ENCODE results near the gene TSPAN5.

Gene TSPAN5

GRCh38 chr4:98508829-98509598 lies 149.4 kb downstream of the TSPAN5 start:
- Histone ChIP-seq H2AFZ (ENCODE audit: low read length) (peak overlapping the region; percentile 4), H2AK5ac (ENCODE audit: low read depth, low read length) (no peak overlapping the region), H3K4ac (ENCODE audit: low read length) (no peak overlapping the region), H2BK120ac (ENCODE audit: low read depth, low read length) (no peak overlapping the region), H3K9me3 (replicated peaks in 1 of 2; ENCODE audit: control insufficient read depth in 2 of 2, insufficient read depth in 1 of 2, low read depth in 1 of 2, low read length in 2 of 2) (no peaks in the 10 kb centered on the region), H3K79me1 (ENCODE audit: low read depth, low read length) (no peaks in the 10 kb centered on the region), H3K27me3 (ENCODE audit: control insufficient read depth in 3 of 3, insufficient read depth in 3 of 3, low read depth in 1 of 3, low read length in 3 of 3) (no peaks in the 10 kb centered on the region), H3K36me3 (replicated peaks in 1 of 2; ENCODE audit: control insufficient read depth in 2 of 2, insufficient read depth in 2 of 2, low read length in 2 of 2) (no peaks in the 10 kb centered on the region), H3K4me2 (ENCODE audit: insufficient read depth, low read length, poor library complexity, severe bottlenecking) (no peak overlapping the region), H3K14ac (ENCODE audit: low read length) (no peak overlapping the region), H3K4me3 (ENCODE audit: low read length in 2 of 2) (no peak overlapping the region), H3K23ac (ENCODE audit: low read depth, low read length, poor library complexity) (no peak overlapping the region), H2BK15ac (ENCODE audit: low read length) (no peak overlapping the region), H3K27ac (replicated peaks; ENCODE audit: low read length) (no peak overlapping the region), H4K8ac (ENCODE audit: low read depth, low read length) (no peak overlapping the region), H3K4me1 (ENCODE audit: control insufficient read depth in 2 of 2, insufficient read depth in 1 of 2, low read depth in 1 of 2, low read length in 2 of 2) (peaks cover 9 to 12% of the 10 kb centered on the region in 2 donors), H3K9ac (ENCODE audit: low read depth, low read length, poor library complexity) (no peak overlapping the region), H2BK12ac (ENCODE audit: low read length) (no peak overlapping the region), H4K91ac (ENCODE audit: low read depth, low read length, poor library complexity) (no peak overlapping the region), H3K18ac (ENCODE audit: low read length) (no peak overlapping the region), H2BK5ac (ENCODE audit: low read length) (no peak overlapping the region)
- no peak for DNase-seq (ENCODE audit: low spot score)
- no CpG with 5 or more reads among the region's 7 CpGs for WGBS, 2 donors (ENCODE audit: extremely low coverage in 2 of 2, insufficient read length in 2 of 2, insufficient replicate concordance in 1 of 2)

DNA sequence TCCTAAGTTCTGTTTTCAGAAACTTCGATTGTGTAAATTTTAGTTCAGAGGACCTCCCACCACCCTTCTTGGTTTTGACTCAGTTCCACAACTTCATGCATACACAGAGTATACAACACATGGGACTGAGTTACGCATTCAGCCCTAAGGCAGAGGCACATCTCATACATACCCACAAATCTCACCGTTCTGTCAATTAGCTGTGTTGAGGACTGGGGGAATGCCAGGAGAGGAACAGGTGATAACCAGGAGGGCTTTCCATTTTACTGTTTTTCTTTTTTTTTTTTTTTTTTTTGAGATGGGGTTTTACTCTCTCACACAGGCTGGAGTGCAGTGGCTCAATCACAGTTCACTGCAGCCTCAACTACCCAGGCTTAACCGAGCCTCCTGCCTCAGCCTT lies 150.2 kb downstream of the TSPAN5 start:
- H3K79me1 ChIP-seq (ENCODE audit: low read depth, low read length): no peaks in the 10 kb centered on the region
- H2BK12ac ChIP-seq (ENCODE audit: low read length): no peak overlapping the region
- no peak overlapping the region for H2AFZ ChIP-seq (ENCODE audit: low read length)
- H2AK5ac ChIP-seq (ENCODE audit: low read depth, low read length): no peak overlapping the region
- H4K91ac ChIP-seq (ENCODE audit: low read depth, low read length, poor library complexity): no peak overlapping the region
- WGBS, 2 donors (ENCODE audit: extremely low coverage in 2 of 2, insufficient read length in 2 of 2, insufficient replicate concordance in 1 of 2): no CpG with 5 or more reads among the region's 4 CpGs
- no peak overlapping the region for H3K4me3 ChIP-seq (ENCODE audit: low read length in 2 of 2)
- H3K23ac ChIP-seq (ENCODE audit: low read depth, low read length, poor library complexity): no peak overlapping the region
- no peak overlapping the region for H3K4me2 ChIP-seq (ENCODE audit: insufficient read depth, low read length, poor library complexity, severe bottlenecking)
- no peak overlapping the region for H3K9ac ChIP-seq (ENCODE audit: low read depth, low read length, poor library complexity)
- H2BK15ac ChIP-seq (ENCODE audit: low read length): no peak overlapping the region
- H3K27me3 ChIP-seq (ENCODE audit: control insufficient read depth in 3 of 3, insufficient read depth in 3 of 3, low read depth in 1 of 3, low read length in 3 of 3): no peaks in the 10 kb centered on the region
- no peak overlapping the region for H3K14ac ChIP-seq (ENCODE audit: low read length)
- H3K27ac ChIP-seq (replicated peaks; ENCODE audit: low read length): no peak overlapping the region
- no peak overlapping the region for H3K18ac ChIP-seq (ENCODE audit: low read length)
- H3K4me1 ChIP-seq (ENCODE audit: control insufficient read depth in 2 of 2, insufficient read depth in 1 of 2, low read depth in 1 of 2, low read length in 2 of 2): peaks cover 9 to 12% of the 10 kb centered on the region in 2 donors
- H2BK5ac ChIP-seq (ENCODE audit: low read length): no peak overlapping the region
- DNase-seq (ENCODE audit: low spot score): no peak
- H2BK120ac ChIP-seq (ENCODE audit: low read depth, low read length): no peak overlapping the region
- H3K9me3 ChIP-seq (replicated peaks in 1 of 2; ENCODE audit: control insufficient read depth in 2 of 2, insufficient read depth in 1 of 2, low read depth in 1 of 2, low read length in 2 of 2): no peaks in the 10 kb centered on the region
- H4K8ac ChIP-seq (ENCODE audit: low read depth, low read length): no peak overlapping the region
- H3K4ac ChIP-seq (ENCODE audit: low read length): no peak overlapping the region
- no peaks in the 10 kb centered on the region for H3K36me3 ChIP-seq (replicated peaks in 1 of 2; ENCODE audit: control insufficient read depth in 2 of 2, insufficient read depth in 2 of 2, low read length in 2 of 2)

DNA sequence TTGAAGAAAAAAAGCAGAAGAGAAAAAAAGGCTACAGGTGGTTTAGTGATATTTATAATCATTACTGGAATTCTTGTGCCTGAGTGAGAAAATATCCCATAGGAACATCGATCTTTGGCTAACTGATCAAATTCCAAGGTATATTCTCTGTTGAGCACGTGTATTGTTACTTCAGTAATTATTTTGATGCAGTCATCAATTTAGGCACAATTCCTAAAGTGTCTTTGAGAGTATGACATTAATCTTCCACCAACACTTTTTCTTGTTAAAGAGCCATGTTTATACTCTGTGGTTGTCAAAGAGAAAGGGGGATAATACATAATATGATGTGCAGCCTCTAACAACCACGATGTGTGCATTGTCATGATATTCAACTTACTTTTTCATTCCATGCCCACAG lies 151.1 kb downstream of the TSPAN5 start:
- H3K4me1 ChIP-seq (ENCODE audit: control insufficient read depth in 2 of 2, insufficient read depth in 1 of 2, low read depth in 1 of 2, low read length in 2 of 2): peaks cover 9 to 12% of the 10 kb centered on the region in 2 donors
- H2AK5ac ChIP-seq (ENCODE audit: low read depth, low read length): no peak overlapping the region
- H3K23ac ChIP-seq (ENCODE audit: low read depth, low read length, poor library complexity): no peak overlapping the region
- no peak overlapping the region for H2BK15ac ChIP-seq (ENCODE audit: low read length)
- no peak overlapping the region for H3K27ac ChIP-seq (replicated peaks; ENCODE audit: low read length)
- H2AFZ ChIP-seq (ENCODE audit: low read length): no peak overlapping the region
- no peak overlapping the region for H3K4me3 ChIP-seq (ENCODE audit: low read length in 2 of 2)
- no peak overlapping the region for H3K9ac ChIP-seq (ENCODE audit: low read depth, low read length, poor library complexity)
- no peak overlapping the region for H3K4me2 ChIP-seq (ENCODE audit: insufficient read depth, low read length, poor library complexity, severe bottlenecking)
- no peak overlapping the region for H3K18ac ChIP-seq (ENCODE audit: low read length)
- H3K14ac ChIP-seq (ENCODE audit: low read length): no peak overlapping the region
- no peak for DNase-seq (ENCODE audit: low spot score)
- no peak overlapping the region for H2BK12ac ChIP-seq (ENCODE audit: low read length)
- no peaks in the 10 kb centered on the region for H3K36me3 ChIP-seq (replicated peaks in 1 of 2; ENCODE audit: control insufficient read depth in 2 of 2, insufficient read depth in 2 of 2, low read length in 2 of 2)
- no peak overlapping the region for H3K4ac ChIP-seq (ENCODE audit: low read length)
- H4K91ac ChIP-seq (ENCODE audit: low read depth, low read length, poor library complexity): no peak overlapping the region
- WGBS, 2 donors (ENCODE audit: extremely low coverage in 2 of 2, insufficient read length in 2 of 2, insufficient replicate concordance in 1 of 2): no CpG with 5 or more reads among the region's 3 CpGs
- no peaks in the 10 kb centered on the region for H3K79me1 ChIP-seq (ENCODE audit: low read depth, low read length)
- H2BK5ac ChIP-seq (ENCODE audit: low read length): no peak overlapping the region
- H3K9me3 ChIP-seq (replicated peaks in 1 of 2; ENCODE audit: control insufficient read depth in 2 of 2, insufficient read depth in 1 of 2, low read depth in 1 of 2, low read length in 2 of 2): no peaks in the 10 kb centered on the region
- H2BK120ac ChIP-seq (ENCODE audit: low read depth, low read length): no peak overlapping the region
- H3K27me3 ChIP-seq (ENCODE audit: control insufficient read depth in 3 of 3, insufficient read depth in 3 of 3, low read depth in 1 of 3, low read length in 3 of 3): no peaks in the 10 kb centered on the region
- H4K8ac ChIP-seq (ENCODE audit: low read depth, low read length): no peak overlapping the region

GRCh38 chr4:98506462-98507132 lies 151.8 kb downstream of the TSPAN5 start:
- no peak overlapping the region for H3K4me2 ChIP-seq (ENCODE audit: insufficient read depth, low read length, poor library complexity, severe bottlenecking)
- peaks cover 9 to 12% of the 10 kb centered on the region in 2 donors for H3K4me1 ChIP-seq (ENCODE audit: control insufficient read depth in 2 of 2, insufficient read depth in 1 of 2, low read depth in 1 of 2, low read length in 2 of 2)
- H2AFZ ChIP-seq (ENCODE audit: low read length): no peak overlapping the region
- H3K79me1 ChIP-seq (ENCODE audit: low read depth, low read length): no peaks in the 10 kb centered on the region
- DNase-seq (ENCODE audit: low spot score): no peak
- H3K23ac ChIP-seq (ENCODE audit: low read depth, low read length, poor library complexity): no peak overlapping the region
- no peak overlapping the region for H2BK15ac ChIP-seq (ENCODE audit: low read length)
- H2BK5ac ChIP-seq (ENCODE audit: low read length): no peak overlapping the region
- H3K4ac ChIP-seq (ENCODE audit: low read length): no peak overlapping the region
- H4K91ac ChIP-seq (ENCODE audit: low read depth, low read length, poor library complexity): no peak overlapping the region
- no peak overlapping the region for H3K18ac ChIP-seq (ENCODE audit: low read length)
- no CpG with 5 or more reads among the region's 5 CpGs for WGBS, 2 donors (ENCODE audit: extremely low coverage in 2 of 2, insufficient read length in 2 of 2, insufficient replicate concordance in 1 of 2)
- no peak overlapping the region for H2BK120ac ChIP-seq (ENCODE audit: low read depth, low read length)
- no peak overlapping the region for H2BK12ac ChIP-seq (ENCODE audit: low read length)
- no peak overlapping the region for H3K9ac ChIP-seq (ENCODE audit: low read depth, low read length, poor library complexity)
- no peaks in the 10 kb centered on the region for H3K9me3 ChIP-seq (replicated peaks in 1 of 2; ENCODE audit: control insufficient read depth in 2 of 2, insufficient read depth in 1 of 2, low read depth in 1 of 2, low read length in 2 of 2)
- H3K4me3 ChIP-seq (ENCODE audit: low read length in 2 of 2): no peak overlapping the region
- H3K27me3 ChIP-seq (ENCODE audit: control insufficient read depth in 3 of 3, insufficient read depth in 3 of 3, low read depth in 1 of 3, low read length in 3 of 3): no peaks in the 10 kb centered on the region
- H3K36me3 ChIP-seq (replicated peaks in 1 of 2; ENCODE audit: control insufficient read depth in 2 of 2, insufficient read depth in 2 of 2, low read length in 2 of 2): no peaks in the 10 kb centered on the region
- H2AK5ac ChIP-seq (ENCODE audit: low read depth, low read length): no peak overlapping the region
- no peak overlapping the region for H3K27ac ChIP-seq (replicated peaks; ENCODE audit: low read length)
- H4K8ac ChIP-seq (ENCODE audit: low read depth, low read length): no peak overlapping the region
- no peak overlapping the region for H3K14ac ChIP-seq (ENCODE audit: low read length)
